ENCODE results near the gene TECPR1.

DNA sequence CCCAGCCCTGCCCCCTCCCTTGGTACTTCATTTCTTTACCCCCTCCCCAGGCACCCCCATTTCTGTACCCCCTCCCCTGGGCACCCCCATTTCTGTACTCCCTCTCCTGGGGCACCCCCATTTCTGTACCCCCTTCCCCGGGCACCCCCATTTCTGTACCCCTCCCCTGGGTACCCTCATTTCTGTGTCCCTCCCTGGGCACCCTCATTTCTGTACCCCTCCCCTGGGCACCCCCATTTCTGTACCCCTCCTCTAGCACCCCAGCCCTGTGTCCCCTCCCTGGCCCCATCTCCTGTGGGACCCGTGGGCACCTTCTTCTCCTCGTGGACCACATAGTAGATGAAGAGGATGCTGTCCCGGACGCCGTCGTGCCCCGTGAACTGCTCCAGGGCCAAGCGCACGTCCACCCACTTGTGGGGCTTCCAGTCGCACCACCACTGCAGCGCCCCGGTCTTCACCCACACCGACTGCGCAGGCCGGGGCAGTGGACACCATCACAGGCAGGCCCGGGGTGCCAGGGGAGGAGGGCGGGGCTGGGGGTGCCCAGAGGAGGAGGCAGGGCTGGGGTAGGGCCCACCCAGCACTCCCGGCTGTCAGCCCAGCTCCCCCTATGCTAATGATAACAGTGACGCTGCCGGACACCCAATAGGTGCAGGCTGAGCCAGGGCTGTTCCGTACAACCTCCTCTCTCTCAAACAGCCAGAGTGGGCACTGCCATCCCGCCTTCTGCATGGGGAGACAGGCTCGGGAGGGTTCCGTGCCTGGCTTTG, 20.4 kb downstream of the TECPR1 start:
- TF ChIP-seq, protein P1, sequence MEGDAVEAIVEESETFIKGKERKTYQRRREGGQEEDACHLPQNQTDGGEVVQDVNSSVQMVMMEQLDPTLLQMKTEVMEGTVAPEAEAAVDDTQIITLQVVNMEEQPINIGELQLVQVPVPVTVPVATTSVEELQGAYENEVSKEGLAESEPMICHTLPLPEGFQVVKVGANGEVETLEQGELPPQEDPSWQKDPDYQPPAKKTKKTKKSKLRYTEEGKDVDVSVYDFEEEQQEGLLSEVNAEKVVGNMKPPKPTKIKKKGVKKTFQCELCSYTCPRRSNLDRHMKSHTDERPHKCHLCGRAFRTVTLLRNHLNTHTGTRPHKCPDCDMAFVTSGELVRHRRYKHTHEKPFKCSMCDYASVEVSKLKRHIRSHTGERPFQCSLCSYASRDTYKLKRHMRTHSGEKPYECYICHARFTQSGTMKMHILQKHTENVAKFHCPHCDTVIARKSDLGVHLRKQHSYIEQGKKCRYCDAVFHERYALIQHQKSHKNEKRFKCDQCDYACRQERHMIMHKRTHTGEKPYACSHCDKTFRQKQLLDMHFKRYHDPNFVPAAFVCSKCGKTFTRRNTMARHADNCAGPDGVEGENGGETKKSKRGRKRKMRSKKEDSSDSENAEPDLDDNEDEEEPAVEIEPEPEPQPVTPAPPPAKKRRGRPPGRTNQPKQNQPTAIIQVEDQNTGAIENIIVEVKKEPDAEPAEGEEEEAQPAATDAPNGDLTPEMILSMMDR (IDR thresholded peaks at IDR 0.05; ENCODE audit: low read length): no peak
- no peak for TF ChIP-seq EZH2 (IDR thresholded peaks at IDR 0.05; ENCODE audit: borderline replicate concordance, low read length)
